Left lobe of liver (tissue), 2 donors: ENCODE data around the gene BTBD9. TPM values are rescaled to one million over a fixed set of nuclear protein-coding genes. Genes with fewer than 3 reads are reported as not detected.
"Not testable (repeated sequence)": the region's sequence is repeated elsewhere in the genome, so short reads cannot be mapped to it uniquely, and the experiment has no call there.

Source experiments
- ATAC-seq: fragments of 200-7000 bp; cut with Tn5 transposase; one replicate; pipeline ENCODE4 v1.9.1; 2020; ENCODE audit warnings: mild to moderate bottlenecking, moderate library complexity
- DNase-seq: peaks from one replicate; pipeline ENCODE4 v3.0.0-alpha.2; 2020; ENCODE audit warnings: low spot score
- total RNA-seq: library from RNA; stranded (reverse); gene quantifications from one replicate; pipeline ENCODE4 v1.2.1, GENCODE V29; 2021
- donor health status: DM: no; HTN: no; CAD: no; lungs with moderate emphysema.
- donor health status: DM: no; HTN: yes; CAD: no.

The BTBD9 gene
- total RNA-seq, 1 donor from 2014 or later = 4.7 TPM

- DNase-seq = no peak
- ATAC-seq = no peak
These were observed 10.6 kb upstream of the BTBD9 start for GRCh38 chr6:38650207-38650752.

- DNase-seq (no peak), ATAC-seq (no peak)
These were observed 10.0 kb upstream of the BTBD9 start for GRCh38 chr6:38649744-38650143.

DNA sequence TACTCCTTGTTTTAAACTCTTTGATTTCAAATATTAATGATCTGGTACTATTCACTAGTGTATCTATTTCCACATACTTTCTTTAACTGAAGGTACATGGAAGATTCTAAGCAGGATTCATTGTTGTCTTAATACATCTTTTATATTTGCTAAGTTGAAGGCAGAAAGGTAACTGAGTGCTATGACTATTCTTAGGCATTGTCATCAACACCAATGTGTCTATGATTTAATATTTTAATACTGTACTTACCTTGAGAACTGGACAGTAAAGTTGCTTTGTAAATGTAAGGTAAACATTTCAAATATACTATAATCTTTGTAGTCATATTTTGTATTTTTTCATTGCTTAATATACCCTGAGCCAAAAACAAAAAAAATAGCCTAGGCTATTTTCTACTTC, 8.9 kb upstream of the BTBD9 start:
- ATAC-seq (no peak), DNase-seq (no peak)

DNA sequence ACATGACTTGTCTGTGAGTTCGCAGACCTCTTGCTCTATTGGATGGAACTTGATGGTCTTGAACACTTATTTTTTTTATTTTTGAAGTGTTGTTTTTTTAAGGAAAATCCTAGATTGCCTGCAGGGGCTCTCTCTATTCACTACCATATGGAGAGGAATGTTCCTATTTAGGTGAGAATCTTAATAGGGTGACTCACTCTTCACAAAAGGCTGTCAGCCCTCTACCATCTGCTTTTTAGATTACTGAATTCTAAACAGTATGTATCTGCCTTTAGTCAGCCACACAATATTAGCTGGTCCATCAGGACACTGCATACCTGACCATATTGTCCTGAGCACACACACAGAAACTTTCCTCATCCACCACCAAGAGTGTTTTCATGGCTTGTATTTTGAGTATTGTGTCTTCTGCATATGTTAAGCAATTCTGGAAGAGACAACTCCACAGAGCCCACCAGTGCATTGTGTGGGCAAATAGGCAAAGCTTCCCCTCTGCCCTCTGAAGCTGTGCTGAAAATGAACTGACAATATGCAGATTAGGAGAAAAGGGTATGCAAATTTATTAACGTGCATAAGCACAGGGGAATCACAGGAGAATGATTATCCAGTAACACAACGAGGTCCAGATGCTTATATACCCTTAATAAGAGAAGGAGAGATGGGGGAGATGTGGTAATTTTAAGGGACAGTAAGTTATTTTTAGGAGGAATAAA, 6.6 kb upstream of the BTBD9 start:
- no peak for ATAC-seq
- DNase-seq = no peak

- ATAC-seq (peak; percentile 39), DNase-seq (no peak)
These were observed 5.2 kb upstream of the BTBD9 start for GRCh38 chr6:38644951-38645350.

- DNase-seq = no peak
- no peak for ATAC-seq
These were observed 634 bp upstream of the BTBD9 start for GRCh38 chr6:38640216-38640909.

GRCh38 chr6:38638941-38639497, 710 bp downstream of the BTBD9 start:
- ATAC-seq = peak; percentile 53

DNA sequence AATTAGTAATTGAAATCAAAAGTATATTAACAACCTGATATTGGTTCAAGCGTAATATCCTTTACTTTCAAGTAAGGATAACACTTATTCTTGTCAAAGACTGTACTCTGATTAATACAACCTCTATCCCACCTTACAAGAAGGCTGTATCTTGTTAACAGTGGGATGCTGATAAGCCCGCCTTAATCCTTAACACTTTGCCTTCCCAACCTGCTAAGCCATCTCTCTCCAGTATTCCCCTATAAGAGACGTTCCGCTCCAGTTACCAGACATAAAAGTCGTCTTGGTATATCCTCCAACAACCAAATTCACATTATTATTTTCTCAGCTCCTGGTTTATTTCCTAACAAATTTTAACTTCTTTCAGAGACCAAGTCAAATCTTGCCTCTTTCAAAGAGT, 2.0 kb downstream of the BTBD9 start:
- ATAC-seq = no peak
- DNase-seq = no peak

More at GRCh38 chr6:38638941-38639497, 710 bp downstream of the BTBD9 start:
- DNase-seq = no peak

DNA sequence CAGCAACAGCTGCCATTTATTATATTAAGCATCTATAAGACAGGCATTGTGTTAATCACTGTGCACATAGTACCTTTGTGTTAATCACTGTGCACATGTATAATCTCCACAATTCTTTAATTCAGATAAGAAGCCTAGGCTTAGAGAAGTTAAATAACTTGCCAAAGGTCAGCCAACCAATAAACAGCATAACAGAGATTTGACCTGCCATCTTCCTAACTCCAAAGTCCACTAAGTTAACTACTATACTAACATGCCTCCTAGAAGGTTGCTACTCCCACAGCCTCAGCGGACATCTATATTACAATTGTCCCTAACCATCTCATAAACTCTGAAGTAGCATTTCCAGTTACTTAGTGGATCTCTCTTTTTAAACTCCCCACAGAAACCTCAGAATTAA, 3.7 kb downstream of the BTBD9 start:
- DNase-seq (no peak), ATAC-seq (no peak)

- no peak for ATAC-seq
- no peak for DNase-seq
These were observed 5.2 kb downstream of the BTBD9 start for GRCh38 chr6:38634518-38634917.

- no peak for ATAC-seq
- DNase-seq = no peak
These were observed 7.2 kb downstream of the BTBD9 start for GRCh38 chr6:38632490-38632889.

- DNase-seq (no peak), ATAC-seq (no peak)
These were observed 8.4 kb downstream of the BTBD9 start for GRCh38 chr6:38631186-38631783.

- ATAC-seq (no peak), DNase-seq (no peak)
These were observed 14.5 kb downstream of the BTBD9 start for GRCh38 chr6:38625217-38625616.

DNA sequence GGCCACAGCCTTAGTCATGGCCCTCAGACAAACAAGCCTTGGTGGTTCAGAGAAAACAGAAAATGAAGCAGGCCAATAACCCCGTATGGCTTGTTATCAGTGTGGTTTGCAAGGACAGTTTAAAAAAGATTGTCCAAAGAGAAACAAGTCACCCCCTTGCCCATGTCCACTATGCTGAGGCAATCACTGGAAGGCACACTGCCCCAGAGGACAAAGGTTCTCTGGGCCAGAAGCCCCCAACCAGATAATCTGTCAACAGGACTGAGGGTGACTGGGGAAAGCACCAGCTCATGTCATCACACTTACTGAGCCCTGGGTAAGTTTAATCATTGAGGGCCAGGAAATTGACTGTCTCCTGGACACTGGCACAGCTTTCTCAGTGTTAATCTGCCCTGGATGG, 20.4 kb downstream of the BTBD9 start:
- peak; percentile 47 for ATAC-seq
- not testable (repeated sequence) for DNase-seq

DNA sequence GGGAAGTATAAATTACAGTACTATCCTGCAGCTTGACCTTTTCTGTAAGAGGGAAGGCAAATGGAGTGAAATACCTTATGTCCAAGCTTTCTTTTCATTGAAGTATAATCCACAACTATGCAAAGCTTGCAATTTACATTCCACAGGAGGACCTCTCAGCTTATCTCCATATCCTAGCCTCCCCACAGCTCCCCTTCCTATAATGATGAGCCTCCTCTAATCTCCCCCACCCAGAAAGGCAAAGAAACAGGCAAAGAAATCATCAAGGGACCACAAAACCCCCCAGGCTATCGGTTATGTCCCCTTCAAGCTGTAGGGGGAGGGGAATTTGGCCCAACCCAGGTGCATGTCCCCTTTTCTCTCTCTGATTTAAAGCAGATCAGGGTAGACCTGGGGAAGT, 21.4 kb downstream of the BTBD9 start:
- DNase-seq, ATAC-seq: not testable (repeated sequence)

GRCh38 chr6:38617856-38618255, 21.9 kb downstream of the BTBD9 start:
- DNase-seq (no peak), ATAC-seq (no peak)

DNA sequence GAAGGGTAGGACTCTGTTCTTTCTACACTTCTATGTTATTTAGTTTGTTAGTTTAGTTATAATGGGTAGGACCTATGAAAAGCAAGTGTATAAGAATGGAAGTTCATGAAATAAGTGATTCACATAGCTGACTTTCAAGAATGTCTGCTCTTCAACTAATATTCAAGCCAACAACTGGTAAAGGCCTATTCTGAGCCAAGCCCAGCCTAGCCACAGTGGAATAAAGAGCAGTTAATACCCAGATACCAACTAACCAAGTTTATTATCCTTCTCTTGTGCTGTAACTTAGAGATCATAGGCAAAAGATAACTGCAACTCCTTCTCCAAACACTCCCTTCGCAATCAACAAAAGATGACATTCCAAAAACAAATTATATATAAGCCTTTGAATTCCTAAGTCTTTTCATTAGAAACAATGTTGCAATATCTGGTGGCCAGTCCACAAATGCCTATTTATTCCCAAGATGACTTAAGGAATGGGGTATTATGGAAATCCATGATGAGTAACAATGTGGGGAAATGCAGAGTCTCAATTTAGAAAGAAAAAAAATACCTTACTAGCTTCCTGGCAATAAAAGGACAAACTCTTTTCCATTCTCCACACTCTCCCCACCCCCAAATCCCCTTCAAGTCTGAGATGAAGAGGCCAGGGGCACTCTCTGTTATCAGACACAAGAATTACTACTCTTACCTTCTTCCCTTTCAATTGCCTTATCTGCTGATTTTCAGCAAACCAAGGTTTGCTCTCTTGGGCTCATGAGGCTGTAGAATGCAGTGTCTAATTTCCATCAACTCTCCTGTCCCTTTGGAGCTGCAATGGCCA, 27.4 kb downstream of the BTBD9 start:
- ATAC-seq (no peak), DNase-seq (no peak)

- ATAC-seq = no peak
- no peak for DNase-seq
These were observed 29.6 kb downstream of the BTBD9 start for GRCh38 chr6:38610050-38610625.

- ATAC-seq (no peak), DNase-seq (no peak)
These were observed 35.0 kb downstream of the BTBD9 start for GRCh38 chr6:38604700-38605099.

GRCh38 chr6:38603966-38604365, 35.8 kb downstream of the BTBD9 start:
- no peak for DNase-seq
- ATAC-seq = no peak
